Measurements from ENCODE around the gene ANKLE2.
"Not testable (repeated sequence)": the region's sequence is repeated elsewhere in the genome, so short reads cannot be mapped to it uniquely, and the experiment has no call there.

The ANKLE2 gene

DNA sequence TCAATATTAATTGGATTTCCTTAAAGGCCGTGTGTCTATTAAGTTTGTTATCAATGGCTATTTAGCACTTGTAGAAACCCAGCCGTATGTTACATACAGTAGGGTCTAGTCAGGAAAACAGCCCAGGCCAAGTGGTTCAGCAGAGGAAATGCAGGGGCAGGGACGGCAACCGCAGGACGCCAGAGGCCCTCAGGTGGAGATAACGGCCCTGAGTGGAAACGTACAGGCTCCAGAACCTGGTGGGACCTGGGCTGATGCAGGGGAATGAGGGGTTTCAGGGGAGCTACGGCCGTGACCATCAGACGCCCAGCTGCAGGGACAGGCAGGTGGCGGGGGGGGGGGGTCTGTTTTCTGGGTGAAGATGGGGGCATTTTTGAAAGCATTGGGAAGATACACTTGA is 3.7 kb upstream of the ANKLE2 start:
- DNase-seq (ENCODE audit: extremely low spot score) = no peak
- TF ChIP-seq, protein P1, sequence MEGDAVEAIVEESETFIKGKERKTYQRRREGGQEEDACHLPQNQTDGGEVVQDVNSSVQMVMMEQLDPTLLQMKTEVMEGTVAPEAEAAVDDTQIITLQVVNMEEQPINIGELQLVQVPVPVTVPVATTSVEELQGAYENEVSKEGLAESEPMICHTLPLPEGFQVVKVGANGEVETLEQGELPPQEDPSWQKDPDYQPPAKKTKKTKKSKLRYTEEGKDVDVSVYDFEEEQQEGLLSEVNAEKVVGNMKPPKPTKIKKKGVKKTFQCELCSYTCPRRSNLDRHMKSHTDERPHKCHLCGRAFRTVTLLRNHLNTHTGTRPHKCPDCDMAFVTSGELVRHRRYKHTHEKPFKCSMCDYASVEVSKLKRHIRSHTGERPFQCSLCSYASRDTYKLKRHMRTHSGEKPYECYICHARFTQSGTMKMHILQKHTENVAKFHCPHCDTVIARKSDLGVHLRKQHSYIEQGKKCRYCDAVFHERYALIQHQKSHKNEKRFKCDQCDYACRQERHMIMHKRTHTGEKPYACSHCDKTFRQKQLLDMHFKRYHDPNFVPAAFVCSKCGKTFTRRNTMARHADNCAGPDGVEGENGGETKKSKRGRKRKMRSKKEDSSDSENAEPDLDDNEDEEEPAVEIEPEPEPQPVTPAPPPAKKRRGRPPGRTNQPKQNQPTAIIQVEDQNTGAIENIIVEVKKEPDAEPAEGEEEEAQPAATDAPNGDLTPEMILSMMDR (IDR thresholded peaks at IDR 0.05; ENCODE audit: control extremely low read depth, extremely low read depth, low read depth, missing control alignments) = no peak
- POLR2A ChIA-PET = interaction anchor here (0.7 kb wide), 1 partner anchor 327 kb away, joined by 3 read pairs; no protein-coding TSS in a partner anchor
- CTCF ChIA-PET = interaction anchor here (1.7 kb wide), 1 partner anchor 22 kb away, joined by 6 read pairs; no protein-coding TSS in a partner anchor

DNA sequence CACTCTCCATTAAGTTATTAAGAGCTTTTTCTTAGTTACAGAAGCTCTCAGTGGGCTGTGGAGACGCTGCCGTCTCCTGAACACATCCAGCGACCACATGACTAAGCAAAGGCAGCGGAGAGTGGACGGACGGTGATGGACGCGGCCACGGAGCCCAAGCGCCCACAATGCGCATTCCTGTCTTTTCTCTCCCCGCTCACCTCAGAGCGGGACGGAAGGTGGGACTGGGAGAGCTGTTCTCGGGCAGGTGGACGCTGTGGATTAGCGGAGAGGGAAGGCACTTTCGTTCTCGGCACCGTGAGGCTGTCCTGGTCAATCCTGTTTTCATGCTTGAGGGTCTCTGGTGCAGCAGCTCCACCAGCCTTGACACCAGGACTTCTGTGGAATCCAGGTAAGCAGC is 2.6 kb upstream of the ANKLE2 start:
- no peak for DNase-seq (ENCODE audit: extremely low spot score)
- ChIA-PET POLR2A (no interaction called here), CTCF (interaction anchor here (1.0 kb wide), 1 partner anchor 10 kb away, joined by 3 read pairs; no protein-coding TSS in a partner anchor)
- TF ChIP-seq, protein P1 (IDR thresholded peaks at IDR 0.05; ENCODE audit: control extremely low read depth, extremely low read depth, low read depth, missing control alignments) = no peak

DNA sequence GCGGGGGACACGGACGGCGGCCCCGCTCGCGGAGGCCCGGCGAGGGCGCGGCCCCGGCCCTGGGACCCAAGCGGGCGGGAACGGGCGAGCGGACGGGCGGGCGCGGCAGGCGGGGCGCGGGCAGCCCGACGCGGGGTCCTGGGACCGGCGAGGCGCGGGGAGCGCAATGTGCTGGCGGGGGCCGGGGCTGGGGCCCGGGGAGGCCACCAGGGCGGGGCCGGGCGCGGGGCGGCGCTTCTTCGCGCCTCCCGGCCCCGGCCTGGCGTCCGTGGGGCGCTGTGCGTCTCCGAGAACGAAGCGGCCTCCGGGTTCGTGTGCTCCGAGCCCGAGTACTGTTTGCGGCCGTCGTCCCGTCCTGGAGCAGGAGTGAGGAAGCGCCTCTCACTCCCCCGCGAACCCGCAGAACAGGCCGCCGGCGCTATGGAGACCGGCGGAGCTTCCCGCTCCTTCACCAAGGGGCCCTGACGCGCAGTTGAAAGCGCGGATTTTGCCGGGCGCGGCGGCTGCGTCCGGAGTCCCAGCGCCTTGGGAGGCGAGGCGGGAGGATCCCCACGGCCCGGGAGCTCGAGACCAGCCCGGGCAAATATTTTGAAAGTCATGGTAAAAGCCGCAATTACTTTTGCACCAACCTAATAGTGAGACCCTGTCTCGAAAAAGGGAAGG is 420 bp upstream of the ANKLE2 start:
- CTCF ChIA-PET = interaction anchor here (0.8 kb wide), 1 partner anchor 11 kb away, joined by 4 read pairs; no protein-coding TSS in a partner anchor
- TF ChIP-seq, protein P1 (IDR thresholded peaks at IDR 0.05; ENCODE audit: control extremely low read depth, extremely low read depth, low read depth, missing control alignments) = peak; percentile 29
- POLR2A ChIA-PET = interaction anchor here (1.0 kb wide), 1 partner anchor 10 kb away, joined by 4 read pairs; no protein-coding TSS in a partner anchor
- peak; percentile 97 for DNase-seq (ENCODE audit: extremely low spot score)

DNA sequence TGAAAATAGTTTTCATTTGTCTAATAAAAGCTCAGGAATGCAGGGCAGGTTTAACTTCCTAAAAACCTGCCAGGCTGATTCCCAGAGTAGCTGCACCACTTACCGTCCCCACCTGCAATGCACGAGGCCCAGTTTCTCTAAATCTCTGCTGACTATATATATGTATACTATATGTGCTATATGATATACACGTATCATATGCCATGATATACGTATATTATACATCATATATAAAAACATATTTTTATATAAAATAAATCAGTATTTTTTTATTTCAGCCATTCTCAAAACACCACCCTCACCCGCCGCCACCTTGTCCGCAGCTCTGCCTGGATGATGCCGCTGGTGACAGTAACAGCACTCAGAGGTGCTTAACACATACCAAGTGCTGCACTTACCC is 2.3 kb downstream of the ANKLE2 start:
- ChIA-PET POLR2A (no interaction called here), CTCF (no interaction called here)
- TF ChIP-seq, protein P1 (IDR thresholded peaks at IDR 0.05; ENCODE audit: control extremely low read depth, extremely low read depth, low read depth, missing control alignments) = no peak
- DNase-seq (ENCODE audit: extremely low spot score) = no peak

DNA sequence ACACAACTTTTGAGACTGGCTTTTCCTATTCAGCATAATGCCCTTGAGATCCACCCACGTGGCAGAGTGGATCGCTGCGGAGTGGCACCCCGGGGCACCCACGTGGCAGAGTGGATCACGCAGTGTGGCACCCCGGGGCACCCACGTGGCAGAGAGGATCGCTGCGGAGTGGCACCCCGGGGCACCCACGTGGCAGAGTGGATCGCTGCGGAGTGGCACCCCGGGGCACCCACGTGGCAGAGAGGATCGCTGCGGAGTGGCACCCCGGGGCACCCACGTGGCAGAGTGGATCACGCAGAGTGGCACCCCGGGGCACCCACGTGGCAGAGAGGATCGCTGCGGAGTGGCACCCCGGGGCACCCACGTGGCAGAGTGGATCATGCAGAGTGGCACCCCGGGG is 2.8 kb downstream of the ANKLE2 start:
- POLR2A ChIA-PET; DNase-seq (ENCODE audit: extremely low spot score); CTCF ChIA-PET: not testable (repeated sequence)

DNA sequence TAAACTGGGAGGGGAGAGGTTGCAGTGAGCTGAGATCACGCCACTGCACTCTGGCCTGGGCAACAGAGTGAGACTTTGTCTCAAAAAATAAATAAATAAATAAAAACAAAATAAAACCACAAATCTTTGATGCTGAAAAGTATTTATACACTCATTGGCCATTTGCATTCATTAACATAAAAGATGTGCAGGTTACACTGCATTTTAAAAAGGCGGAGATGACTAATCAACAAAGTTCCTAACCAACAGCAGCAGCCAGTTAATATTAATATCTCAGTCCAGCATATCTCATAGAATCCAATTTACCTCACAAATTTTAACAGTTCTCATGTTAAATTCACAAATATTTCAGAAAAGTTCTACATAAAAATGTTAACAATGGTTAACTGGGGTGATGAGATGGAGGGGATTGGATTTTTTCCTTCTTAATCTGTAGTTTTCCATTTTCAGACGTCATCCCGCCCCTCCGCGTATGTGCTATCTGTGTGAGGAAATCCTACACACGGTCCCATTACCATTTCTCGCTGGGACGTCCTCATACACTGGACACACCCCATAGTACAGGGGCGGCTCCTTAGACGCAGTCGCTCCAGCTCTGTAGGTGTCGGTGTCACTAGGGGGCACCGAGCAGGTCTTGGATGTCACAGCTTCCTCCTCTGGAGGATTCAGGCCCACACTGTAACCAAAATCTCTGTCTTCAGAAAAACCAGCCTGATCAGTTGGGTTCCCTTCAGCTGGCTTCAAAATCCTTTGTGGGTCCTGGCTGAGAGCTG is 7.3 kb downstream of the ANKLE2 start:
- ChIA-PET CTCF (no interaction called here), POLR2A (no interaction called here)
- no peak for DNase-seq (ENCODE audit: extremely low spot score)
- TF ChIP-seq, protein P1 (IDR thresholded peaks at IDR 0.05; ENCODE audit: control extremely low read depth, extremely low read depth, low read depth, missing control alignments) = peak; percentile 1

DNA sequence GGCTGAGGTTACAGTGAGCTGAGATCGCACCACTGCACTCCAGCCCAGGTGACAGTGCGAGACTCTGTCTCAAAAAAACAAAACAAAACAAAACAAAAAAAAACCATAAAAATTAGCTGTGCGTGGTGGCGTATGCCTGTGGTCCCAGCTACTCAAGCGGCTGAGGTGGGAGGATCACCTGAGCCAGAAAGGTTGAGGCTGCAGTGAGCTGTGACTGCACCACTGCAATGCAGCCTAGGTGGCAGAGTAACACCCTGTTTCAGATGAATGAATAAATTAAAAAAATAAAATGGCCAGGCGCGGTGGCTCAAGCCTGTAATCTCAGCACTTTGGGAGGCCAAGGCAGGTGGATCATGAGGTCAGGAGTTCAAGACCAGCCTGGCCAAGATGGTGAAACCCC is 8.0 kb downstream of the ANKLE2 start:
- POLR2A ChIA-PET; CTCF ChIA-PET; DNase-seq (ENCODE audit: extremely low spot score): not testable (repeated sequence)

All from GM10248 (cell line).